Stimulated activated naive CD4-positive, alpha-beta T cell (primary cell): ENCODE measurements around the gene ORAI3.

ENCODE experiments used
- DNase-seq, 6 experiments: peaks; one replicate each; lab custom pipeline; 2025; lab: John Stamatoyannopoulos, UW

The ORAI3 gene

GRCh38 chr16:30947859-30948666 is 805 bp upstream of the ORAI3 start:
- peak in 1 of 6 experiments; percentile 27 for DNase-seq

GRCh38 chr16:30949650-30950515 is 1.0 kb downstream of the ORAI3 start:
- DNase-seq = peak in 3 of 6 experiments; percentile 12 to 35 (median 20)

- DNase-seq = no peak
Observed at GRCh38 chr16:30950516-30951065, 1.7 kb downstream of the ORAI3 start.

GRCh38 chr16:30951193-30951592 is 2.3 kb downstream of the ORAI3 start:
- no peak for DNase-seq

GRCh38 chr16:30951750-30952149 is 2.9 kb downstream of the ORAI3 start:
- no peak for DNase-seq

- DNase-seq = no peak
Observed at GRCh38 chr16:30953111-30953510, 4.2 kb downstream of the ORAI3 start.

- DNase-seq = peak; percentile 14 to 33 (median 26)
Observed at GRCh38 chr16:30953511-30954124, 4.8 kb downstream of the ORAI3 start.

GRCh38 chr16:30954993-30955392 is 6.1 kb downstream of the ORAI3 start:
- no peak for DNase-seq

- peak in 5 of 6 experiments; percentile 77 to 88 (median 81) for DNase-seq
Observed at GRCh38 chr16:30956601-30957455, 8.0 kb downstream of the ORAI3 start.

- DNase-seq = peak; percentile 94 to 99 (median 96)
Observed at GRCh38 chr16:30957456-30958174, 8.7 kb downstream of the ORAI3 start, which contains the start of gene SETD1A. Gene SETD1A (plus strand): TSS chr16:30957754. CDS start chr16:30958732, 978 bp downstream.

- peak in 2 of 6 experiments; percentile 65 to 79 for DNase-seq
Observed at GRCh38 chr16:30958175-30959079, 9.6 kb downstream of the ORAI3 start.

GRCh38 chr16:30961384-30961783 is 12.5 kb downstream of the ORAI3 start:
- no peak for DNase-seq

GRCh38 chr16:30963925-30964511 is 15.2 kb downstream of the ORAI3 start:
- DNase-seq = no peak

- DNase-seq = no peak
Observed at GRCh38 chr16:30964574-30965226, 15.8 kb downstream of the ORAI3 start.

- DNase-seq = no peak
Observed at GRCh38 chr16:30965436-30965835, 16.6 kb downstream of the ORAI3 start.

- DNase-seq = no peak
Observed at GRCh38 chr16:30966033-30966619, 17.3 kb downstream of the ORAI3 start.

GRCh38 chr16:30967795-30968194 is 18.9 kb downstream of the ORAI3 start:
- DNase-seq = no peak
